ENCODE measurements around the gene GAPVD1.
"Not testable (repeated sequence)": the region's sequence is repeated elsewhere in the genome, so short reads cannot be mapped to it uniquely, and the experiment has no call there.

Gene GAPVD1

GRCh38 chr9:125243792-125244260, 17.8 kb upstream of the GAPVD1 start:
- DNase-seq (ENCODE audit: low read depth in 3 of 3, low spot score in 1 of 3): no peak

GRCh38 chr9:125246261-125246667, 15.4 kb upstream of the GAPVD1 start:
- DNase-seq (ENCODE audit: low read depth in 3 of 3, low spot score in 1 of 3): no peak

- no peak for DNase-seq (ENCODE audit: low read depth in 3 of 3, low spot score in 1 of 3)
Measured at GRCh38 chr9:125254231-125254630, 7.4 kb upstream of the GAPVD1 start.

GRCh38 chr9:125255781-125256391, 5.7 kb upstream of the GAPVD1 start:
- no peak for DNase-seq (ENCODE audit: low read depth in 3 of 3, low spot score in 1 of 3)

GRCh38 chr9:125258160-125258785, 3.4 kb upstream of the GAPVD1 start:
- no peak for DNase-seq (ENCODE audit: low read depth in 3 of 3, low spot score in 1 of 3)

- no peak for DNase-seq (ENCODE audit: low read depth in 3 of 3, low spot score in 1 of 3)
Measured at GRCh38 chr9:125258832-125259534, 2.6 kb upstream of the GAPVD1 start.

GRCh38 chr9:125260561-125260960, 1.1 kb upstream of the GAPVD1 start:
- DNase-seq (ENCODE audit: low read depth in 3 of 3, low spot score in 1 of 3): no peak

- no peak for DNase-seq (ENCODE audit: low read depth in 3 of 3, low spot score in 1 of 3)
Measured at GRCh38 chr9:125262294-125262991, 817 bp downstream of the GAPVD1 start.

- DNase-seq (ENCODE audit: low read depth in 3 of 3, low spot score in 1 of 3): not testable (repeated sequence)
Measured at GRCh38 chr9:125264068-125264467, 2.4 kb downstream of the GAPVD1 start.

GRCh38 chr9:125268394-125269013, 6.9 kb downstream of the GAPVD1 start:
- no peak for DNase-seq (ENCODE audit: low read depth in 3 of 3, low spot score in 1 of 3)

GRCh38 chr9:125269014-125269397, 7.4 kb downstream of the GAPVD1 start:
- no peak for DNase-seq (ENCODE audit: low read depth in 3 of 3, low spot score in 1 of 3)

GRCh38 chr9:125271081-125271480, 9.5 kb downstream of the GAPVD1 start:
- no peak for DNase-seq (ENCODE audit: low read depth in 3 of 3, low spot score in 1 of 3)

GRCh38 chr9:125272697-125273096, 11.1 kb downstream of the GAPVD1 start:
- DNase-seq (ENCODE audit: low read depth in 3 of 3, low spot score in 1 of 3): no peak

- DNase-seq (ENCODE audit: low read depth in 3 of 3, low spot score in 1 of 3): no peak
Measured at GRCh38 chr9:125276771-125277170, 15.1 kb downstream of the GAPVD1 start.

GRCh38 chr9:125277411-125277810, 15.8 kb downstream of the GAPVD1 start:
- DNase-seq (ENCODE audit: low read depth in 3 of 3, low spot score in 1 of 3): no peak

GRCh38 chr9:125280945-125281344, 19.3 kb downstream of the GAPVD1 start:
- DNase-seq (ENCODE audit: low read depth in 3 of 3, low spot score in 1 of 3): no peak

GRCh38 chr9:125284855-125285254, 23.2 kb downstream of the GAPVD1 start:
- no peak for DNase-seq (ENCODE audit: low read depth in 3 of 3, low spot score in 1 of 3)

GRCh38 chr9:125286935-125287433, 25.4 kb downstream of the GAPVD1 start:
- DNase-seq (ENCODE audit: low read depth in 3 of 3, low spot score in 1 of 3): not testable (repeated sequence)

- DNase-seq (ENCODE audit: low read depth in 3 of 3, low spot score in 1 of 3): no peak
Measured at GRCh38 chr9:125293134-125293533, 31.5 kb downstream of the GAPVD1 start.

GRCh38 chr9:125295657-125296056, 34.0 kb downstream of the GAPVD1 start:
- no peak for DNase-seq (ENCODE audit: low read depth in 3 of 3, low spot score in 1 of 3)

- no peak for DNase-seq (ENCODE audit: low read depth in 3 of 3, low spot score in 1 of 3)
Measured at GRCh38 chr9:125296843-125297372, 35.3 kb downstream of the GAPVD1 start.

All from stimulated activated CD4-positive, alpha-beta T cell treated with anti-CD3 and anti-CD28 coated beads, TNF-alpha, amount 100 ng/mL, for 1 hour (primary cell).